ENCODE data around the gene CWH43. TPM values are rescaled to one million over a fixed set of nuclear protein-coding genes. Genes with fewer than 3 reads are reported as not detected.
"Not testable (repeated sequence)": the region's sequence is repeated elsewhere in the genome, so short reads cannot be mapped to it uniquely, and the experiment has no call there.

Gene CWH43
- total RNA-seq, 1 donor = not detected

DNA sequence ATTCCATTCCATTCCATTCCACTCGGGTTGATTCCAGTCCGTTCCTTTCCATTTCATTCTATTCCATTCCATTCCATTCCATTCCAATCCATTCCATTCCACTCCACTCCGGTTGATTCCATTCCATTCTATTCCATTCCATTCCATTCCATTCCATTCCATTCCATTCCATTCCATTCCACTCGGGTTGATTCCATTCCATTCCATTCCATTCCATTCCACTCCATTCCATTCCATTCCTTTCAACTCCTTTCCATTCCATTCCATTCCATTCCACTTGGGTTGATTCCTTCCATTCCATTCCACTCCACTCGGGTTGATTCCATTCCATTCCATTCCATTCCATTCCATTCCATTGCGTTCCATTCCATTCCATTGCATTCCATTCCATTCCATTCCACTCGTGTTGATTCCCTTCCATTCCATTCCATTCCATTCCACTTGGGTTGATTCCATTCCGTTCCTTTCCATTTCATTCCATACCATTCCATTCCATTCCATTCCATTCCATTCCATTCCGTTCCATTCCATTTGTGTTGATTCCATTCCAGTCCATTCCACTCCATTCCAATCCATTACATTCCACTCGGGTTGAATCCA is 123.6 kb downstream of the CWH43 start:
- not testable (repeated sequence) for H3K4me3 ChIP-seq (ENCODE audit: low read depth, low read length); DNase-seq (ENCODE audit: low read depth)

DNA sequence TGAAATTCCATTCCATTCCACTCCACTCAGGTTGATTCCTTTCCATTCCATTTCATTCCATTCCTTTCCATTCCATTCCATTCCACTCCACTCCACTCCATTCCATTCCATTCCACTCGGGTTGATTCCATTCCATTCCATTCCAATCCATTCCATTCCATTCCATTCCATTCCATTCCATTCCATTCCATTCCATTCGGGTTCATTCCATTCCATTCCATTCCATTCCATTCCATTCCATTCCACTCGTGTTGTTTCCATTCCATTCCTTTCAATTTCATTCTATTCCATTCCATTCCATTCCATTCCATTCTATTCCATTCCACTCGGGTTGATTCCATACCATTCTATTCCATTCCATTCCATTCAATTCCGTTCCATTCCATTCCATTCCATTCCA is 124.5 kb downstream of the CWH43 start:
- not testable (repeated sequence) for H3K4me3 ChIP-seq (ENCODE audit: low read depth, low read length); DNase-seq (ENCODE audit: low read depth)

Small RNA genes within 50 kb of the gene (small RNA-seq; reads per million reads assigned to genes)
- not detected for gene AC020593.1

Other genes starting within 250 kb of the CWH43 start
- gene FRYL, start 206.0 kb upstream of the CWH43 start, total RNA-seq (ENCODE audit: low replicate concordance) = 43.8 and 60.3 TPM in 2 replicates
- gene OCIAD1, start 155.2 kb upstream of the CWH43 start, total RNA-seq (ENCODE audit: low replicate concordance) = 128 and 181 TPM in 2 replicates
- 2.9 and 20.3 TPM in 2 replicates for gene OCIAD2, start 79.5 kb upstream of the CWH43 start, total RNA-seq (ENCODE audit: low replicate concordance)